Fibroblast of pulmonary artery (primary cell): ENCODE results near the gene CELF4.

Source experiments
- DNase-seq: peaks from one replicate; pipeline ENCODE4 v3.0.0-alpha.2; 2010; ENCODE audit warnings: low read depth
- H3K4me3 ChIP-seq: replicated peaks from 2 replicates; pipeline ENCODE4 v1.5.1; 2011; ENCODE audit warnings: low read depth, mild to moderate bottlenecking, control low read depth, low read length, moderate library complexity
- TF ChIP-seq, protein P1 (sequence below): IDR thresholded peaks from 2 replicates; pipeline ENCODE4 v1.5.1; 2011; ENCODE audit warnings: mild to moderate bottlenecking, control low read depth, low read length, inconsistent platforms; ENCODE audit errors: missing control alignments

The CELF4 gene

DNA sequence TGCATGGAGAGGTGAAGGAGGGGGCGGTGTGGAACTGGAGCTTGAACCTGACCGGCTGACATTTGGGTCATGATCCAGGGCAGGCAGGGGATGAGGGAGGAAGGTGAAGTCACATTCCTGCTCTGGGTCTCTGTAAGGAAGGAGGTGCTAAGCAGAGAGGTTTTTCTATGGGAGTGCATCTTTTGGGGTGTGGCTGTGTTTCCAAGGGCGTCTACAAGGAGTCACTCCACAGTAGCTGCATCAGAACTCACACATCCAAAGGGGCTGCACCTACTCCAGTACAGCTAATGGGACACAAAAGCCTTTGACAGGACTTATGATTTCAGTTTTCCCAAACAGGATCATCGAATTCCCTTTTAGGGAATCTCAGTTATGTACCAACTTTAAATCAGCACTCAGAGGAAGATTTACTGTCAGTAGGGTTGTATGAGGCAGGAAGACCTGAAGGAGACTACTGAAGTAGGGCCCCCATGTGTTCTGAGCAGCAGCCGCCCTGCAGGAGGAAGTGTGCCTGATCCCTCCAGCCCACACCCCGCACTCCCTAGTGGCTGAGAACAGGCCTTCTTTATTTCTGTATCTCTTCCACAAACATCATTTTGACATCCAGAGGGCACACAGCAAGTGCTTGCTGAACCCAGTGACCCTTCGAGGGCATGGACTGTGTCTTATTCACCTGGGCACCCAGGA lies 137.2 kb downstream of the CELF4 start:
- TF ChIP-seq, protein P1, sequence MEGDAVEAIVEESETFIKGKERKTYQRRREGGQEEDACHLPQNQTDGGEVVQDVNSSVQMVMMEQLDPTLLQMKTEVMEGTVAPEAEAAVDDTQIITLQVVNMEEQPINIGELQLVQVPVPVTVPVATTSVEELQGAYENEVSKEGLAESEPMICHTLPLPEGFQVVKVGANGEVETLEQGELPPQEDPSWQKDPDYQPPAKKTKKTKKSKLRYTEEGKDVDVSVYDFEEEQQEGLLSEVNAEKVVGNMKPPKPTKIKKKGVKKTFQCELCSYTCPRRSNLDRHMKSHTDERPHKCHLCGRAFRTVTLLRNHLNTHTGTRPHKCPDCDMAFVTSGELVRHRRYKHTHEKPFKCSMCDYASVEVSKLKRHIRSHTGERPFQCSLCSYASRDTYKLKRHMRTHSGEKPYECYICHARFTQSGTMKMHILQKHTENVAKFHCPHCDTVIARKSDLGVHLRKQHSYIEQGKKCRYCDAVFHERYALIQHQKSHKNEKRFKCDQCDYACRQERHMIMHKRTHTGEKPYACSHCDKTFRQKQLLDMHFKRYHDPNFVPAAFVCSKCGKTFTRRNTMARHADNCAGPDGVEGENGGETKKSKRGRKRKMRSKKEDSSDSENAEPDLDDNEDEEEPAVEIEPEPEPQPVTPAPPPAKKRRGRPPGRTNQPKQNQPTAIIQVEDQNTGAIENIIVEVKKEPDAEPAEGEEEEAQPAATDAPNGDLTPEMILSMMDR = no peak
- no peak for DNase-seq
- no peak overlapping the region for H3K4me3 ChIP-seq

- TF ChIP-seq, protein P1 = no peak
- no peak overlapping the region for H3K4me3 ChIP-seq
- DNase-seq = no peak
These were observed 139.0 kb downstream of the CELF4 start for GRCh38 chr18:37426586-37426985.

GRCh38 chr18:37425222-37425621 lies 140.4 kb downstream of the CELF4 start:
- TF ChIP-seq, protein P1 = no peak
- H3K4me3 ChIP-seq = no peak overlapping the region
- DNase-seq = no peak

- TF ChIP-seq, protein P1 = no peak
- no peak for DNase-seq
- no peak overlapping the region for H3K4me3 ChIP-seq
These were observed 141.1 kb downstream of the CELF4 start for GRCh38 chr18:37424507-37424906.

DNA sequence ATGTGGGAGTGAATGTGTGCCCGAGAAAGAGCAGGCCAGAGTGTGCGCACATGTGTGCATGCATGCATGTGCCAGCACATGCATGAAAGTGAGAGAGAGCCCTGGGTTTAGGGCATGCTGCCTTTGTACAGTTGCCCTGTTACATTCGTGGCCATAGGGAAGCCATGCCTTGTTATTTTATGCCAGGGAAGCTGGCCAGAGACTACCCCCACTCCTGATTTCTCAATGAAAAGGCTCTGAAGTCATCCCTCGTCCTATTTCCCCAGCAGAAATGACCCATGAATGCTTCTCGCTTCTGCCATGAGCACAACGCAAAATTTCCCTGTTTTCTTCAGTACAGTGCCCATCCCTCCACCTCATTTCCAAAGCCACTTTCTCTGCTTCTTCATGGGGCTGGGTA lies 143.0 kb downstream of the CELF4 start:
- no peak overlapping the region for H3K4me3 ChIP-seq
- DNase-seq = no peak
- TF ChIP-seq, protein P1 = no peak

DNA sequence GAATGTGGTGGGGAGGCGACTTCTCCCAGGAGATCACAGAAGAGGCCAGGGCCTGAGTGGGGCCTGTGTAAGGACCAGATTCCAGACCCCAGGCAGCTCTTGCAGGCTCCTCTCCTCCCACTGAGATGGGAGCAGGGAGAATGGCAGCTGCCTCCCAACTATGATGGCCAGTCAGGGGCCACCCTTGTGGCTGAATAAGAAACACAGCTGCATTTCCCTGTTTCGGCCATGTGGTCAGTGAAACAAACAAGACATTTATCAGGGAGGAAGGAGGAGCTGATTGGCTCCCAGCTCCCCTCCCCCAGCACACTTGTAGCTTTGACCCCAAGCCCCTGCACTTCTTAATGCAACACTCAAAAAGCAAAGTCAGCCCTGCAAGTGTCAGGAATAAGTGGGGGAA lies 143.5 kb downstream of the CELF4 start:
- TF ChIP-seq, protein P1 = no peak
- no peak for DNase-seq
- no peak overlapping the region for H3K4me3 ChIP-seq
